BE2C (cell line): Measurements from ENCODE around the gene KCTD1.

Experiments
- DNase-seq: peaks from one replicate; pipeline ENCODE4 v3.0.0-alpha.2; 2020
- H3K27me3 ChIP-seq: fragments of 250-450 bp; sonication (Bioruptor Pico); 2 replicates; pipeline ENCODE4 v1.5.1; 2020; ENCODE audit warnings: mild to moderate bottlenecking
- H3K36me3 ChIP-seq: fragments of 250-450 bp; sonication (Bioruptor Pico); 2 replicates; pipeline ENCODE4 v1.5.1; 2020; ENCODE audit warnings: mild to moderate bottlenecking
- H3K4me1 ChIP-seq: fragments of 250-450 bp; sonication (Bioruptor Pico); 2 replicates; pipeline ENCODE4 v1.5.1; 2020
- H3K4me3 ChIP-seq: 2 replicates; pipeline ENCODE4 v1.5.1; 2011; ENCODE audit warnings: low read depth, low read length
- H3K9me3 ChIP-seq: fragments of 250-450 bp; sonication (Bioruptor Pico); 2 replicates; pipeline ENCODE4 v1.5.1; 2020
- CTCF ChIP-seq: IDR thresholded peaks from 2 replicates; pipeline ENCODE4 v1.5.1; 2012; ENCODE audit warnings: mild to moderate bottlenecking, low read depth, low read length

Gene KCTD1

GRCh38 chr18:26470011-26470637 is 78.2 kb downstream of the KCTD1 start:
- Histone ChIP-seq H3K4me1 (no peaks in the 10 kb centered on the region), H3K9me3 (no peaks in the 10 kb centered on the region), H3K27me3 (no peaks in the 10 kb centered on the region), H3K36me3 (no peaks in the 10 kb centered on the region), H3K4me3 (no peak overlapping the region)
- no peak for TF ChIP-seq CTCF
- no peak for DNase-seq

- peak; percentile 40 for DNase-seq
- Histone ChIP-seq H3K27me3 (no peaks in the 10 kb centered on the region), H3K4me3 (no peak overlapping the region), H3K36me3 (no peaks in the 10 kb centered on the region), H3K4me1 (no peaks in the 10 kb centered on the region), H3K9me3 (no peaks in the 10 kb centered on the region)
- peak; percentile 57 for TF ChIP-seq CTCF
Observed at GRCh38 chr18:26468931-26469340, 79.4 kb downstream of the KCTD1 start.

GRCh38 chr18:26466026-26466425 is 82.3 kb downstream of the KCTD1 start:
- DNase-seq = no peak
- H3K36me3 ChIP-seq = no peaks in the 10 kb centered on the region
- H3K4me3 ChIP-seq = no peak overlapping the region
- no peaks in the 10 kb centered on the region for H3K27me3 ChIP-seq
- no peaks in the 10 kb centered on the region for H3K4me1 ChIP-seq
- no peaks in the 10 kb centered on the region for H3K9me3 ChIP-seq
- no peak for TF ChIP-seq CTCF

GRCh38 chr18:26465431-26465830 is 82.9 kb downstream of the KCTD1 start:
- Histone ChIP-seq H3K36me3 (no peaks in the 10 kb centered on the region), H3K27me3 (no peaks in the 10 kb centered on the region), H3K9me3 (no peaks in the 10 kb centered on the region), H3K4me1 (no peaks in the 10 kb centered on the region), H3K4me3 (no peak overlapping the region)
- DNase-seq = no peak
- TF ChIP-seq CTCF = no peak

- no peak for DNase-seq
- no peaks in the 10 kb centered on the region for H3K36me3 ChIP-seq
- H3K4me3 ChIP-seq = no peak overlapping the region
- H3K4me1 ChIP-seq = no peaks in the 10 kb centered on the region
- TF ChIP-seq CTCF = no peak
- no peaks in the 10 kb centered on the region for H3K9me3 ChIP-seq
- H3K27me3 ChIP-seq = no peaks in the 10 kb centered on the region
Observed at GRCh38 chr18:26464128-26465011, 84.0 kb downstream of the KCTD1 start.

- Histone ChIP-seq H3K9me3 (no peaks in the 10 kb centered on the region), H3K4me3 (no peak overlapping the region), H3K4me1 (no peaks in the 10 kb centered on the region), H3K36me3 (no peaks in the 10 kb centered on the region), H3K27me3 (no peaks in the 10 kb centered on the region)
- no peak for TF ChIP-seq CTCF
- no peak for DNase-seq
Observed at GRCh38 chr18:26462355-26462754, 86.0 kb downstream of the KCTD1 start.
